Femur (tissue), 1 donor: ENCODE measurements around the gene SLC47A2.

Experiments used
- DNase-seq: peaks from one replicate; pipeline ENCODE4 v3.0.0-alpha.2; 2017

The SLC47A2 gene

GRCh38 chr17:19664136-19664820, 52.1 kb downstream of the SLC47A2 start:
- no peak for DNase-seq

GRCh38 chr17:19663097-19663496, 53.3 kb downstream of the SLC47A2 start:
- no peak for DNase-seq

- DNase-seq, result no peak
Measured at GRCh38 chr17:19661121-19661520, 55.3 kb downstream of the SLC47A2 start.

- no peak for DNase-seq
Measured at GRCh38 chr17:19660219-19660870, 56.0 kb downstream of the SLC47A2 start.

GRCh38 chr17:19659366-19660177, 56.8 kb downstream of the SLC47A2 start:
- no peak for DNase-seq

GRCh38 chr17:19656851-19657581, 59.4 kb downstream of the SLC47A2 start:
- no peak for DNase-seq

- no peak for DNase-seq
Measured at GRCh38 chr17:19656336-19656735, 60.0 kb downstream of the SLC47A2 start.

GRCh38 chr17:19654896-19655295, 61.5 kb downstream of the SLC47A2 start:
- no peak for DNase-seq

- no peak for DNase-seq
Measured at GRCh38 chr17:19654342-19654886, 62.0 kb downstream of the SLC47A2 start.

- DNase-seq, result no peak
Measured at GRCh38 chr17:19652595-19652994, 63.8 kb downstream of the SLC47A2 start.

- no peak for DNase-seq
Measured at GRCh38 chr17:19651451-19652238, 64.7 kb downstream of the SLC47A2 start.

- DNase-seq, result no peak
Measured at GRCh38 chr17:19650826-19651225, 65.6 kb downstream of the SLC47A2 start.

- DNase-seq, result no peak
Measured at GRCh38 chr17:19649274-19649541, 67.2 kb downstream of the SLC47A2 start.

GRCh38 chr17:19648475-19649273, 67.7 kb downstream of the SLC47A2 start, which contains the start of gene ALDH3A2:
Gene ALDH3A2, plus strand, starts transcription at chr17:19648751. Its CDS starts 221 bp downstream, at chr17:19648972.
- DNase-seq, result peak; percentile 97

- DNase-seq, result peak; percentile 74
Measured at GRCh38 chr17:19647697-19648474, 68.5 kb downstream of the SLC47A2 start.

GRCh38 chr17:19646788-19647696, 69.3 kb downstream of the SLC47A2 start:
- DNase-seq, result no peak

- peak; percentile 30 for DNase-seq
Measured at GRCh38 chr17:19645734-19646201, 70.6 kb downstream of the SLC47A2 start.

- DNase-seq, result no peak
Measured at GRCh38 chr17:19644493-19645210, 71.7 kb downstream of the SLC47A2 start.
